Jurkat, Clone E6-1 (cell line): Measurements from ENCODE around the gene C2CD4A.

ENCODE experiments used
- DNase-seq: peaks from one replicate; pipeline ENCODE4 v3.0.0-alpha.2; 2011; ENCODE audit warnings: low read depth, low spot score
- H3K4me3 ChIP-seq: 2 replicates; pipeline ENCODE4 v1.5.1; 2011; ENCODE audit warnings: mild to moderate bottlenecking, low read length, control low read depth, moderate library complexity

Gene C2CD4A

DNA sequence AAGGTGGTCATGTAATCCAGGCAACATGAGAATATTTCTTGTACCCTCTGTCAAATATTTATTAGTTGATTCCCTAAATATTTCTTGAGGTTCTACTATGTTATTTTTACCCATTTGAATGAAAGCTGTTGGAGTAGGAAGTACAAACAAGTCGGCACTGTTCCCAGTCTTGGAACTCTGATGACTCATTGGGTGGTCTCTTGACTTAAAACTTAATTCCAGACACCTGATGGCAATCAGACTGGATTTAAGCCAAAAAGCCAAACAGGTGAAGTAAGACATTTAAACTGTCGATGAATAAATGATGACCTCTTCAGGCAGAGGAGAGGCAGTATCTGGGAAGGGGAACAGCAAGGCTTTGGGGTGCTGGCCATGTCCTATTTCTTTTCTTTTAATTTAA is 22.8 kb downstream of the C2CD4A start:
- no peak for DNase-seq
- H3K4me3 ChIP-seq, result no peak overlapping the region

DNA sequence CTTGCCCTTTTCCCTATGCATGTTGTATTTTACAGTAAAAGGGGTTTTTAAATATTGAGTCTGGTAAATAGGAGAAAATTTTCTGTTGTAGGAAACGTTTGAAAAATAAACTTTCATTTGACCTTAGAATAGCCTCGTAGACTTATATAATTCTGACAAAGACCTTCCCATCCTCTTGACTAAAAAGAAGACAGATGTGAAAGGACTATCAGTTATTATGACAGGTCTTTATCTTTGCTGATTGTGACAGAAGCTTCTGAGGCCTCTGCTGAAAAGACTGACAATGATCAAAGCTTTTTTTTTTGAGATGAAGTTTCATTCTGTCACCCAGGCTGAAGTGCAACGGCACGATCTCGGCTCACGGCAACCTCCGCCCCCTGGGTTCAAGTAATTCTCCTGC is 24.2 kb downstream of the C2CD4A start:
- H3K4me3 ChIP-seq, result no peak overlapping the region
- DNase-seq, result no peak

- H3K4me3 ChIP-seq, result no peak overlapping the region
- DNase-seq, result no peak
These were observed 27.0 kb downstream of the C2CD4A start for GRCh38 chr15:62093809-62094208.

GRCh38 chr15:62094388-62094787 is 27.6 kb downstream of the C2CD4A start:
- H3K4me3 ChIP-seq, result no peak overlapping the region
- no peak for DNase-seq

DNA sequence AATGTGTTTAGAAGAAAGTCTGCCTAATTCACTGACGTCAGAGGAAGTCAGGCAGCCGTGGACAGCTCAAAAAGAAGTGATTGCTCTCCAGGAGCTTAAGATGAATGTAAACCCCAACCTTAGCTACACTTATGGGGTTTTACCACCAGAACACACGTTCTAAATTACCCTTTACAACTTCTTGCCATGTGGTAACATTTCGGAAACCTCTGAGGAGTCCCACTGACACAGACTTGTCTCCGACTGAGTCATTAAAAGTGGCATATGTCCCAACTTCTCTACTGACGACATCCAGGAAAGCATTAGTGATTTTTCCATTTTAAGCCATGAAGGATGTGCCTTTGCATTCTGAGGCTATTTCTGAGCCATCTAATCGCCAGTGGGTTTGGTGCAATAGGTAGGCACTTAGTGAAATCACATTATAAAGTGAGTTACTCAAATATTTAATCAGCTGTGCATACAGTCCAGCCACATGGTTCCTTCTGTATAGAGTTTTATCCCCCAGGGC is 32.4 kb downstream of the C2CD4A start:
- DNase-seq, result no peak
- H3K4me3 ChIP-seq, result no peak overlapping the region

DNA sequence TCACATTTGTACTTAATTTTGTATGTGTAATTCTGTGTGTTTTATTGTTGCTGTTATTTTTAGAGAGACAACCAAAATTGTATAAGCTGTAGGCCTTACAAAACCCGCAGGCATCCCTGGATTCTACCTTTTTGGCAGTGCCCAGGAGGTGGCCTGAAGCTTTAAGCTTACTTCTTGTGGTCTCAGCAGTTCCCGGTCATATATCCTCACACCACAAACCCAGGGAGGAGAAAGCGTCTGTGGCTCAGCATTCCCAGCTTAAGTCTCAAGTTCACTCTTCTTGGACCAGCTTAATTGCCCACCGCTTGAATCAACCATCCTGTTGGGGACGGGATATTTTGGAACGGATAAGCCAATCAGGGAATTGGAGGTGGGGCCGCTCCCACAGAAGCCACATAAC is 36.7 kb downstream of the C2CD4A start:
- no peak overlapping the region for H3K4me3 ChIP-seq
- no peak for DNase-seq

DNA sequence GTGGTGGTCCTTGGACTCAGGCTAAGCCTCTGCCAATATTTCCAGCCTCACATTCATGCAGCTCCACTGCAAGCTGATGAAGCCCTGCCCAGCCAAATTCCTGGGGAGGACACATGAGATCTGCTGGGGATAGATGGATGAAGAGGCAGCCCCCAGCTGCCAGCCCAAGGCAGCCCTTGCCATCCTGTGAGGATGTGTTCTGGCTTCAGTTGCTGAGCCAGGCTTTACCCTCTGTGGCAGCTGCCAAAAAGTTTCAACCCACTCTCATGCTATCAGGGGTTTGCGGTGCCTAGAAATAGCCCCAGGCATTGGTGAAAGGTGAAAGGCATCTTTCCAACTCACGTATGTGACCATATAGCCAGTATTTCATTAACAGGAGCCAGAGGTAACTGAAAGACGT is 37.6 kb downstream of the C2CD4A start:
- no peak for DNase-seq
- no peak overlapping the region for H3K4me3 ChIP-seq

DNA sequence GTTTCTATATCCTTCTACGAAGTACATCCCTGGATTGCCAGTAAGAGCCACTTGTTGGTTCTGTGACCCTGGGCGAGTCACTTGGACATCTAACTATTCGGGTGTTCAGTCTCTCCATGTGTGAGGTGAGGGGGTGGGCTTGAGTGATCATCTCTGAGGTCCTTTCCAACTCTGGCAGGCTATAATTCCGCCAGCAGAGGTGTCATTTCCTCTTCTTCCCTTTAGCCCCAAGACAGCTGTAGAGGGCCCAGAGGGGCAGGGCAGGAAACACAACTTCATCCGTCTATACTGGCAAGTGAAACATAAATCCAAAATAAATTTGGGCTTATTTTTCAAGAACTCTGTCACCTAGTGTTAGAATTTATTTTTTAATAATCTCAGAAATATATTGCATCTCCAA is 38.1 kb downstream of the C2CD4A start:
- DNase-seq, result no peak
- H3K4me3 ChIP-seq, result no peak overlapping the region

GRCh38 chr15:62105266-62105665 is 38.5 kb downstream of the C2CD4A start:
- H3K4me3 ChIP-seq, result no peak overlapping the region
- no peak for DNase-seq

GRCh38 chr15:62106096-62106495 is 39.3 kb downstream of the C2CD4A start:
- no peak overlapping the region for H3K4me3 ChIP-seq
- no peak for DNase-seq

GRCh38 chr15:62107571-62108121 is 40.9 kb downstream of the C2CD4A start:
- H3K4me3 ChIP-seq, result no peak overlapping the region
- DNase-seq, result no peak

- DNase-seq, result no peak
- no peak overlapping the region for H3K4me3 ChIP-seq
These were observed 41.6 kb downstream of the C2CD4A start for GRCh38 chr15:62108411-62108810.

- DNase-seq, result no peak
- no peak overlapping the region for H3K4me3 ChIP-seq
These were observed 42.7 kb downstream of the C2CD4A start for GRCh38 chr15:62109437-62109836.

GRCh38 chr15:62109982-62110851 is 43.4 kb downstream of the C2CD4A start:
- no peak for DNase-seq
- H3K4me3 ChIP-seq, result no peak overlapping the region

DNA sequence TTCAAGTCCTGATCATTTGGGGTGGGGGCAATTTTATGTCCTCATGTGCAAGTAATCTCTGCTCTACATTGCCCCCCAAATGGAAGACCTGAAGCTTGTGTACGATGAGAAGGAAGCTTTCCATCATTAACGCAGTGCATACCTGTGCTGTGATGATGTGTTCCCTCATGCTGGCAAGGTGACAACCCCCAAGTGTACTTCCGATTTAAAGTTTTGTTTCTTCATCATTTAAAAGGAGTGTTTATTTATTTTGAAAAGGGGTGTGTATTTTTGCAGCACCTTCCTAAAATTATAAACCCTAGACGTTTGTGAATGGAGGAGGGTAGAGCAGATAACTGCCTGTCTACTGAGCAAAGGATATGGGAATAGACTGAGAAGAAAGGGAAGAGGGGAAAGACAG is 45.3 kb downstream of the C2CD4A start:
- H3K4me3 ChIP-seq, result no peak overlapping the region
- DNase-seq, result no peak

GRCh38 chr15:62112616-62113593 is 46.1 kb downstream of the C2CD4A start:
- no peak overlapping the region for H3K4me3 ChIP-seq
- DNase-seq, result no peak

DNA sequence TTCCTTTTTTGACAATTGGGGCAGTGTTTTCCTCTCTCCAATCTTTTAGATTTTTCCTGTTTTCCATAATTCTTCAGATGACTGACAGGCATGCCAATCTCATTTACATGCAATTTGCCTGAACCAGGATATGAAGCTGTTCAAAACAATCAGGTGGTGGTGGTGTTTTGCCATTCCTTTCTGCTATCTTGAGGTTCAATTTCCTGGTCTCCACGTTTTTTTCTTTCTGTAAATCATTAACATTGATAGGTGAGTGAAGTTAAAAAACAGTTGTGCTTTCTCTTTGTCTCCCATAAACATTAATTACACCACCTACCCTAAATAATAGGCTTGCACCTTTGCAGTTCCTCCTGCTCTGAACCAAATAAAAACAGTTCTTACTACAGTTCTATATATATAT is 49.1 kb downstream of the C2CD4A start:
- DNase-seq, result no peak
- H3K4me3 ChIP-seq, result no peak overlapping the region

- DNase-seq, result no peak
- no peak overlapping the region for H3K4me3 ChIP-seq
These were observed 51.9 kb downstream of the C2CD4A start for GRCh38 chr15:62118520-62119226.

DNA sequence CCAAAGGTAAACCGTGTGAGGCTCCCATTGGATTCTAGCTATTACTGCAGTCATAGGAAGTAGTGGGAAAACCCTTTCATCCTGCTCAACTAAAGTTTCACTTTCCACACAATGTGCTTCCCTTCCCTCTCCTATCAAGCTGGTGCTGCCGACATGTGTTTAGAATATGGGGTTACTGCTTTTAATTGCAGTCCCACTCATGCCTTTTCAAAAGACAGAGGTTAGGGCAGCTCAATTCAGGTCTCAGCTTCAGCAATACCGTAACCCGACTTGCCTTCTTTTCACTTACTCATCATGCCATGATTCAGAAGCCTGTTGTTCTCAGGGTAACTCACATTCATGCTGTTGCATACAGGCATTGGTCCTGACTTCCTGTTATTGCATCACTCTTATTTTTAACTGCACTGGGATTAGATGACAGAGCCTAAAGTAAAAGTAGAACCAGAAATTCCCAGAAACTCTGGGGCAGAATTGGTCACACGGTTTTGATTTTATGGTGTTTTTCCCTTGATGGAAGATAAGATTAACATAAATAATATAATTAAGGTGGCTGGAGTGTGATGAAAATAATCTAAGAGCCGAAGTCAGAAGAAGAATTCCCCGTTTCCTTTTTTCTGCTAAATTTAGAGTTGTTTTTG is 52.6 kb downstream of the C2CD4A start:
- no peak overlapping the region for H3K4me3 ChIP-seq
- DNase-seq, result no peak
